Right atrium auricular region (tissue), 2 donors: Measurements from ENCODE around the gene NDUFS5. TPM values are rescaled to one million over a fixed set of nuclear protein-coding genes. Genes with fewer than 3 reads are reported as not detected.
A peak's percentile ranks its signal among the peaks of the same experiment; 100 is the strongest.

Experiments
- DNase-seq: peaks from one replicate; pipeline ENCODE4 v3.0.0-alpha.2; 2019; ENCODE audit warnings: low spot score
- H3K27ac ChIP-seq, 2 donors: fragments of 200-600 bp; sonication (generic); 1 replicate in 1 of 2; 2 replicates in 1 of 2; pipeline ENCODE4 v1.5.1; 2016 to 2019
- H3K27me3 ChIP-seq, 2 donors: fragments of 200-600 bp; sonication (generic); one replicate each; pipeline versions ENCODE4 v1.5.1 to v1.6.0; 2017 to 2019
- H3K36me3 ChIP-seq: fragments of 200-600 bp; sonication (generic); one replicate; pipeline ENCODE4 v1.5.1; 2016
- H3K4me1 ChIP-seq, 2 donors: fragments of 200-600 bp; sonication (generic); one replicate each; pipeline versions ENCODE4 v1.5.1 to v1.6.0; 2017 to 2019
- H3K4me3 ChIP-seq, 2 donors: fragments of 200-600 bp; sonication (generic); 1 replicate in 1 of 2; 2 replicates in 1 of 2; pipeline ENCODE4 v1.5.1; 2017 to 2019; ENCODE audit warnings: mild to moderate bottlenecking in 1 of 2, moderate library complexity in 1 of 2
- H3K9me3 ChIP-seq, 2 donors: fragments of 200-600 bp; sonication (generic); one replicate each; pipeline ENCODE4 v1.5.1; 2019
- total RNA-seq, 2 donors: library from RNA; depleted of rRNA; stranded (reverse); fragments of >200 nt; gene quantifications; one replicate each; pipeline ENCODE4 v1.1.0, GENCODE V29; 2016
- TF ChIP-seq, protein P1 (sequence below), 2 donors: fragments of 200-600 bp; sonication (generic); IDR thresholded peaks; one replicate each; pipeline ENCODE4 v1.5.1; 2019; ENCODE audit warnings: antibody characterized with exemption in 2 of 2

NDUFS5 gene
- total RNA-seq, 2 donors from 2014 or later = 1,281 to 1,828 TPM

DNA sequence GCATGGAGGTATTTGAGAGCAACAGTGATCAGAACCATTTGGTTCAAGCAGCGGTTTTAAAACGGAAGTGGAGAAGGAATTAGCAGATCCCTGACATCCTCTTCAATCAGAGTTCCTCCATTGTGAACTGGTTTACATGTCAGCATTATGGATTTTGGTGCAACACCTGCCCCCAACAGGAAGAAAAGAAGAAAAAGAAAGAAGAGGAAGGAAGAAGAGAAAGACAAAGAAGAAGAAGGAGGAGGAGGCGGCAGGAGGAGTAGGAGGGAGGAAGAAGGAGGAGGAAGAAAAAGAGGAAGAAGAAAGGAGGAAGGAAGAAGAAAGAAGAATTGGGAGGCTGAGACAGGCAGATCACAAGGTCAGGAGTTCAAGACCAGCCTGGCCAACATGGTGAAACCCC lies 17.4 kb downstream of the NDUFS5 start:
- TF ChIP-seq, protein P1, sequence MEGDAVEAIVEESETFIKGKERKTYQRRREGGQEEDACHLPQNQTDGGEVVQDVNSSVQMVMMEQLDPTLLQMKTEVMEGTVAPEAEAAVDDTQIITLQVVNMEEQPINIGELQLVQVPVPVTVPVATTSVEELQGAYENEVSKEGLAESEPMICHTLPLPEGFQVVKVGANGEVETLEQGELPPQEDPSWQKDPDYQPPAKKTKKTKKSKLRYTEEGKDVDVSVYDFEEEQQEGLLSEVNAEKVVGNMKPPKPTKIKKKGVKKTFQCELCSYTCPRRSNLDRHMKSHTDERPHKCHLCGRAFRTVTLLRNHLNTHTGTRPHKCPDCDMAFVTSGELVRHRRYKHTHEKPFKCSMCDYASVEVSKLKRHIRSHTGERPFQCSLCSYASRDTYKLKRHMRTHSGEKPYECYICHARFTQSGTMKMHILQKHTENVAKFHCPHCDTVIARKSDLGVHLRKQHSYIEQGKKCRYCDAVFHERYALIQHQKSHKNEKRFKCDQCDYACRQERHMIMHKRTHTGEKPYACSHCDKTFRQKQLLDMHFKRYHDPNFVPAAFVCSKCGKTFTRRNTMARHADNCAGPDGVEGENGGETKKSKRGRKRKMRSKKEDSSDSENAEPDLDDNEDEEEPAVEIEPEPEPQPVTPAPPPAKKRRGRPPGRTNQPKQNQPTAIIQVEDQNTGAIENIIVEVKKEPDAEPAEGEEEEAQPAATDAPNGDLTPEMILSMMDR (IDR thresholded peaks at IDR 0.05) = no peak
- no peak for DNase-seq
- Histone ChIP-seq H3K36me3 (peaks cover 30% of the 10 kb centered on the region), H3K4me3 (no peak overlapping the region), H3K27me3 (no peaks in the 10 kb centered on the region), H3K27ac (no peak overlapping the region), H3K9me3 (no peaks in the 10 kb centered on the region), H3K4me1 (peaks cover 0 to 18% of the 10 kb centered on the region in 2 donors)

DNA sequence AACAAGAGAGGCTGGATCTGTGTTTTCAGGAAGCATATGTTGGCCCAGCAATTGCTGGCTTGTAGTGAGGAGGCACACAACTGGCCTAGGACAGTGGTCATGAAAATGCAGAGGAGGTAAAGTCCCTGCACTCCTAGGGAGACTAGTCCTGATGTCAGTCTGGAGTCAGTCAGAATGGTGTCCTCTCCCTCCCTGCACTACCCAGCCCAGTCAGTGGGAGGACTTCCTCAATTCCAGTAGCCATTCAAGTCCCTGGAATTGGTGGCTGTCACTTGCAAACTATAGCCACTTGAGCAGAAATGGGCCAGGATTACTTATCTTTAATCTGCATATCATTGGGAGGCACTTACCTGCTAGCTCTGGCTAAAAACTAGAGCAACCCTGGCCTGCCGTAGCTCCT lies 18.6 kb downstream of the NDUFS5 start:
- Histone ChIP-seq H3K4me3 (no peak overlapping the region), H3K4me1 (peaks cover 0 to 18% of the 10 kb centered on the region in 2 donors), H3K36me3 (peaks cover 26% of the 10 kb centered on the region), H3K9me3 (no peaks in the 10 kb centered on the region), H3K27ac (no peak overlapping the region), H3K27me3 (no peaks in the 10 kb centered on the region)
- no peak for DNase-seq
- TF ChIP-seq, protein P1 (IDR thresholded peaks at IDR 0.05) = no peak

DNA sequence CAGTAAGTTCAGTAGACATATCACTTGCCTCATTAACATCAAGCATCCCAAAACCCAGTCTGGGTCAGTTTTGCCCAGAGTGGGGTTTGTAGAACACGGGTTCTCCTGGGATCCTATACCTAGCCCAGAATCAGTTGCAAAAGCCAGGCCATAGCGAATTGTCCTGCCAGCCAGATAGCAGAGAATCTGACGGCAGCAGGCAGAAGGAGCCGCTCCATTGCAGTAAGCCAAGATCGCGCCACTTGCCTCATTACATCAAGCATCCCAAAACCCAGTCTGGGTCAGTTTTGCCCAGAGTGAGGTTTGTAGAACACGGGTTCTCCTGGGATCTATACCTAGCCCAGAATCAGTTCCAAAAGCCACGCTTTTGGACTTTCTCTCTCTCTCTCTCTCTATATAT lies 19.1 kb downstream of the NDUFS5 start:
- TF ChIP-seq, protein P1 (IDR thresholded peaks at IDR 0.05) = no peak
- no peak for DNase-seq
- H3K36me3 ChIP-seq = peaks cover 26% of the 10 kb centered on the region
- H3K27ac ChIP-seq = no peak overlapping the region
- H3K9me3 ChIP-seq = no peaks in the 10 kb centered on the region
- H3K4me3 ChIP-seq = no peak overlapping the region
- no peaks in the 10 kb centered on the region for H3K27me3 ChIP-seq
- peaks cover 0 to 18% of the 10 kb centered on the region in 2 donors for H3K4me1 ChIP-seq

DNA sequence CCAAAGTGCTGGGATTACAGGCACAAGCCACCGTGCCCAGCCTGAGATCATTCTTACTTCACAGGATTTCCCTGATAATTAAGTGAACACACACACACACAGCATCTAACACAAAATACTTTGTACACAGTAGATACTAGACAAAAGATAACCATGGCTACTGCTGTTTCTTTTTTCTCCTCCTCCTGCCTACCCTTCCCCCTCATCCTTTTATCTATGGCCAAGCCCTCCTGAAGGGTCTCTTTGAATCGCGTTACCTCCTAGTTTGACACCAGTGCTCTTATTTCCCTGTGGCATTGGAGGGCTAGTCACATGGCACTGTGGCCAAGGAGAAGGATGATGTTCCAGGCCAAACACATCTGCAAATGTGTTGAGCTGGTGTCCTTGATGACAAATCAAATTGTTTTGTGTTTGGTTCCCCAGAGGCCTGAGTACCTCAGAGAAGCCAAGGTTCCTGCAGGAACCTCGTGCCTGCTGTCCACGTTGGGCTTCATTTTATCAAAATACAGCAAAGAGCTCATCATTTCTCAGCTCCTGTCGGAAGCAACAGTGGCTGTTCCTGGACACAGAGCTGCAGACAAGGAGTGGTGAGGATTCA lies 20.6 kb downstream of the NDUFS5 start:
- no peaks in the 10 kb centered on the region for H3K27me3 ChIP-seq
- TF ChIP-seq, protein P1 (IDR thresholded peaks at IDR 0.05) = no peak
- H3K9me3 ChIP-seq = no peaks in the 10 kb centered on the region
- H3K4me1 ChIP-seq = peaks cover 0 to 18% of the 10 kb centered on the region in 2 donors
- H3K36me3 ChIP-seq = peaks cover 18% of the 10 kb centered on the region
- no peak overlapping the region for H3K4me3 ChIP-seq
- H3K27ac ChIP-seq = peak overlapping the region; percentile 76 to 87
- no peak for DNase-seq

DNA sequence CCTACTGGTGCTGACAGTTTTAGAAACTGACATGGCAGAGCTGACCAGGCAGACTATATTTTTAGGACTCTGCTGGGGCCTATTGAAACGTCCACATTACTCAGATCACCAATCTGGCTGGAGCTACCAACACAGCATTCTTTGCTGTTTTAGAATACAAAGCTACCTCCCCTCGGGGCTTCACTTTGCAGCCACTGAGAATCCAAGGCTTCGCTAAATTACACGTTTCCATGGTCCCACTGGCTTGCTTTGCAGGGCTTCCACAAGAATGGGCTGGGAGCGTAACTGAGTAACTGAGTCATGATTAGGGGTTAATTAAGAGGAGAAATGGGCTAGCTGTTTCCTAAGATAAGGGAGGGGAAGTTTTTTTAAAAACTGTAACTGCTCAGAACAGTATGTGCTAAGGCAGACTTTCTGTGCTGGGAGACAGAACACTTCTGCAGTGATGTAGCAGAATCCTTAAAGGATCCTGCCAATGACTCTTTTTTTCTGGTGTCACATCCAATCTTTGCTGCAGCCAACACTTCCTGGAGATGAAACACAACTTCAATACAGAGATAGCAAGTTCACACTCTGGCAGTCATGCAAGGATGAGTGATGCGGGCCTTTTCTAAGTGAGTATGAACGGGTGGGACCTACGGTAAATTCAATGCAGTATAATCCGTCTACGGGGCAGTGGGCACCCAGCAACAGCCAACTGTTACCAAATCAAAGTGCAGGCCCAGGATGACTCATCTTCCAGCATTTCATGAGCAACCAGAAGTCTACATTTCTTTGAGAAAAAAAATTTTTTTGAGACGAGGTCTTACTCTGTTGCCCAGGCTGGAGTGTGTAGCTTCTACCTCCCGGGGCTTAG lies 21.5 kb downstream of the NDUFS5 start:
- Histone ChIP-seq H3K36me3 (peaks cover 10% of the 10 kb centered on the region), H3K4me3 (no peak overlapping the region), H3K27ac (peak overlapping the region; percentile 76 to 87), H3K27me3 (no peaks in the 10 kb centered on the region), H3K9me3 (no peaks in the 10 kb centered on the region), H3K4me1 (peaks cover 0 to 18% of the 10 kb centered on the region in 2 donors)
- TF ChIP-seq, protein P1 (IDR thresholded peaks at IDR 0.05) = no peak
- peak; percentile 88 for DNase-seq
